Neural crest cell (in vitro differentiated cells): ENCODE measurements around the gene AXDND1. TPM values are rescaled to one million over a fixed set of nuclear protein-coding genes. Genes with fewer than 3 reads are reported as not detected.

Source experiments
- DNase-seq: peaks from one replicate; pipeline ENCODE4 v3.0.0; 2021; ENCODE audit warnings: low read depth, mixed read lengths, low spot score
- H3K27ac Mint-ChIP-seq: one replicate; pipeline ENCODE4 v1.8.0; 2021; ENCODE audit warnings: mild to moderate bottlenecking, mixed read lengths; ENCODE audit not compliant: unreplicated experiment
- H3K27me3 Mint-ChIP-seq: 2 replicates; pipeline ENCODE4 v1.8.0; 2021; ENCODE audit warnings: low read depth, mild to moderate bottlenecking, mixed read lengths
- H3K36me3 Mint-ChIP-seq: 2 replicates; pipeline ENCODE4 v1.8.0; 2021; ENCODE audit warnings: low read depth, mild to moderate bottlenecking, mixed read lengths
- H3K4me1 Mint-ChIP-seq: 2 replicates; pipeline ENCODE4 v1.8.0; 2021; ENCODE audit warnings: mixed read lengths
- H3K4me3 Mint-ChIP-seq: one replicate; pipeline ENCODE4 v1.8.0; 2021; ENCODE audit warnings: mild to moderate bottlenecking, mixed read lengths
- H3K9me3 Mint-ChIP-seq: 2 replicates; pipeline ENCODE4 v1.8.0; 2021; ENCODE audit warnings: mixed read lengths
- CTCF ChIP-seq: fragments of 200-600 bp; sonication (generic); conservative IDR thresholded peaks from 2 replicates; pipeline ENCODE4 v1.5.0; 2021; ENCODE audit warnings: antibody characterized with exemption, mild to moderate bottlenecking
- total RNA-seq: library from RNA; stranded (reverse); gene quantifications from 2 replicates; pipeline ENCODE4 v1.2.1, GENCODE V29; 2021

The AXDND1 gene
- total RNA-seq, 1 donor from 2014 or later, result 0.86 TPM

- Mint-ChIP-seq H3K27me3 (peaks cover 58% of the 10 kb centered on the region), H3K9me3 (peaks cover 6% of the 10 kb centered on the region), H3K27ac (no peak within 1 kb of the TSS), H3K36me3 (no peaks in the 10 kb centered on the region), H3K4me1 (no peaks in the 10 kb centered on the region), H3K4me3 (no peak within 1 kb of the TSS)
- TF ChIP-seq CTCF, result peak; percentile 25
- no peak for DNase-seq
These were observed 226.1 kb downstream of the AXDND1 start, which contains the start of gene TDRD5 for GRCh38 chr1:179591592-179592580. Gene TDRD5, plus strand, starts transcription at chr1:179591832. Its CDS starts 784 bp downstream, at chr1:179592616.

GRCh38 chr1:179598631-179599030 lies 232.9 kb downstream of the AXDND1 start:
- no peak for DNase-seq
- Mint-ChIP-seq H3K27me3 (peaks cover 59% of the 10 kb centered on the region), H3K36me3 (no peaks in the 10 kb centered on the region), H3K27ac (no peak overlapping the region), H3K4me3 (no peak overlapping the region), H3K4me1 (no peaks in the 10 kb centered on the region), H3K9me3 (peaks cover 10% of the 10 kb centered on the region)
- TF ChIP-seq CTCF, result no peak

DNA sequence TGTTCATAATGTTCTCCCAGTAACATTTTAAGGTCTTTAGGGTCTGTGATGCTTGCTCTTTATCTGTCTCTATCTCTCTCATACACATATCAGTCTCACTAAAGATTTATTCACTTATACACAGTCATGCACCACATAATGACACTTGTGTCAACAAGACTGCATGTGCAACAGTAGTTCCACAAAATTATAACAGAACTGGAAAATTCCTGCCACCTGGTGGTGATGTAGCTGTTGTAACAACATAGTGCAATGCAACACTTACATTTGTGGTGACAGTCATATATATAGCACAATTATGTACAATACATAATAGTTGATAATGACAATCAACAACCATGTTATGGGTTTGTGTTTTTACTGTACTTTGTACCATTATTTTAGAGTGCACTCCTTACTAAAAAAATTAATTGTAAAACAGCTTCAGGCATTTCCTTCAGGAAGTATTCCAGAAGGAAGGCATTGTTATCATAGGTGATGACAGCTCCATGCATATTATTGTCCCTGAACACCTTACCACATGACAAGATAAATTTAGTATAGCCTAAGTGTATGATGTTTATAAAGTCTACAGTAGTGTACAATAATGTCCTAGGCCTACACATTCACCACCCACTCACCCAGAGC lies 234.0 kb downstream of the AXDND1 start:
- peak; percentile 71 for TF ChIP-seq CTCF
- H3K4me1 Mint-ChIP-seq, result no peaks in the 10 kb centered on the region
- DNase-seq, result peak; percentile 16
- no peaks in the 10 kb centered on the region for H3K36me3 Mint-ChIP-seq
- H3K9me3 Mint-ChIP-seq, result peaks cover 14% of the 10 kb centered on the region
- no peak overlapping the region for H3K4me3 Mint-ChIP-seq
- no peak overlapping the region for H3K27ac Mint-ChIP-seq
- peaks cover 58% of the 10 kb centered on the region for H3K27me3 Mint-ChIP-seq

- Mint-ChIP-seq H3K4me3 (no peak overlapping the region), H3K9me3 (peaks cover 14% of the 10 kb centered on the region), H3K36me3 (no peaks in the 10 kb centered on the region), H3K27ac (no peak overlapping the region), H3K27me3 (peaks cover 46% of the 10 kb centered on the region), H3K4me1 (no peaks in the 10 kb centered on the region)
- no peak for DNase-seq
- no peak for TF ChIP-seq CTCF
These were observed 235.3 kb downstream of the AXDND1 start for GRCh38 chr1:179601093-179601492.

Other genes starting within 250 kb of the AXDND1 start
- gene ABL2, start 136.3 kb upstream of the AXDND1 start, total RNA-seq, result 22.9 and 25.6 TPM in 2 replicates
- 44.8 and 46.7 TPM in 2 replicates for gene SOAT1, start 72.2 kb upstream of the AXDND1 start, total RNA-seq
- not detected in 2 replicates for gene NPHS2, start 210.0 kb downstream of the AXDND1 start, total RNA-seq
- not detected in 2 replicates for gene TDRD5, start 225.9 kb downstream of the AXDND1 start, total RNA-seq